ENCODE results near the gene MRFAP1L1. TPM values are rescaled to one million over a fixed set of nuclear protein-coding genes. Genes with fewer than 3 reads are reported as not detected.

MRFAP1L1 gene
- total and polyA plus RNA-seq, 7 donors: 40.7 to 82.8 (median 53.5) TPM

GRCh38 chr4:6742507-6742906 lies 32.8 kb upstream of the MRFAP1L1 start:
- H3K9me3 ChIP-seq: no peaks in the 10 kb centered on the region
- no peaks in the 10 kb centered on the region for H3K27me3 ChIP-seq
- DNase-seq: no peak
- no peak overlapping the region for H3K4me3 ChIP-seq
- WGBS, 2 donors: 76 to 86% methylated on average over 2 of the region's 2 CpGs
- H3K27ac ChIP-seq: no peak overlapping the region
- no peaks in the 10 kb centered on the region for H3K36me3 ChIP-seq
- no peak for TF ChIP-seq POLR2A (IDR thresholded peaks at IDR 0.05)
- TF ChIP-seq POLR2AphosphoS5 (IDR thresholded peaks at IDR 0.05): no peak
- TF ChIP-seq, protein P1, sequence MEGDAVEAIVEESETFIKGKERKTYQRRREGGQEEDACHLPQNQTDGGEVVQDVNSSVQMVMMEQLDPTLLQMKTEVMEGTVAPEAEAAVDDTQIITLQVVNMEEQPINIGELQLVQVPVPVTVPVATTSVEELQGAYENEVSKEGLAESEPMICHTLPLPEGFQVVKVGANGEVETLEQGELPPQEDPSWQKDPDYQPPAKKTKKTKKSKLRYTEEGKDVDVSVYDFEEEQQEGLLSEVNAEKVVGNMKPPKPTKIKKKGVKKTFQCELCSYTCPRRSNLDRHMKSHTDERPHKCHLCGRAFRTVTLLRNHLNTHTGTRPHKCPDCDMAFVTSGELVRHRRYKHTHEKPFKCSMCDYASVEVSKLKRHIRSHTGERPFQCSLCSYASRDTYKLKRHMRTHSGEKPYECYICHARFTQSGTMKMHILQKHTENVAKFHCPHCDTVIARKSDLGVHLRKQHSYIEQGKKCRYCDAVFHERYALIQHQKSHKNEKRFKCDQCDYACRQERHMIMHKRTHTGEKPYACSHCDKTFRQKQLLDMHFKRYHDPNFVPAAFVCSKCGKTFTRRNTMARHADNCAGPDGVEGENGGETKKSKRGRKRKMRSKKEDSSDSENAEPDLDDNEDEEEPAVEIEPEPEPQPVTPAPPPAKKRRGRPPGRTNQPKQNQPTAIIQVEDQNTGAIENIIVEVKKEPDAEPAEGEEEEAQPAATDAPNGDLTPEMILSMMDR (IDR thresholded peaks at IDR 0.05): no peak
- intact Hi-C loops (cut with DNase I): no loop called here
- H3K4me1 ChIP-seq: peaks cover 0 to 8% (median 0%) of the 10 kb centered on the region in 4 donors

DNA sequence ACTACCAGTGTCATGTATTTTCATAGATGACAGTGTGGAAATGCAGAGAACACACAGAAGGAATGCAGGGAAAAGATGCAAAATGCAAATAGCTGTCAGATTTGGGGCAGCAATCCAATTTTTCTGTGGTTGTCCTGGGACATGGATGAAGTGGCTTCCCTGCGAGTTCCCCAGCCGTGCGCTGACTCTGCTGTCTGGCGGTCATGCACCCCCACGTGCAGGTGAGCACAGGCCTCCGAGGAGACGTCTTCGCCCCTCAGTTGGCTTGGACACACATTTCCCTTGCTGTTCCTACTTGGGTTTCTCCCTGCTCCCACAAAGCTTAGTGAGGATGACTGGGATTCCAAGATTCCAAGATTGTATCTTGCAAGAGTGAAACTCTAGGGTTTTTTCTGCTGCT lies 30.7 kb upstream of the MRFAP1L1 start:
- Histone ChIP-seq H3K36me3 (no peaks in the 10 kb centered on the region), H3K4me3 (no peak overlapping the region), H3K4me1 (no peaks in the 10 kb centered on the region), H3K27me3 (no peaks in the 10 kb centered on the region), H3K27ac (no peak overlapping the region), H3K9me3 (no peaks in the 10 kb centered on the region)
- TF ChIP-seq POLR2AphosphoS5 (IDR thresholded peaks at IDR 0.05) (no peak), POLR2A (IDR thresholded peaks at IDR 0.05) (no peak), EP300 (IDR thresholded peaks at IDR 0.05) (no peak)
- TF ChIP-seq, protein P1 (IDR thresholded peaks at IDR 0.05): no peak
- WGBS, 2 donors: 94 to 97% methylated on average over 8 of the region's 8 CpGs
- intact Hi-C loops (cut with DNase I): no loop called here
- no peak for DNase-seq

- intact Hi-C loops (cut with DNase I): no loop called here
Observed at GRCh38 chr4:6739920-6740319, 30.3 kb upstream of the MRFAP1L1 start.

GRCh38 chr4:6734165-6734786 lies 24.6 kb upstream of the MRFAP1L1 start:
- no peaks in the 10 kb centered on the region for H3K9me3 ChIP-seq
- no peaks in the 10 kb centered on the region for H3K27me3 ChIP-seq
- no peak overlapping the region for H3K27ac ChIP-seq
- WGBS, 2 donors: 87 to 90% methylated on average over 16 of the region's 16 CpGs
- TF ChIP-seq EP300 (IDR thresholded peaks at IDR 0.05): no peak
- no peak for TF ChIP-seq POLR2A (IDR thresholded peaks at IDR 0.05)
- no peak for TF ChIP-seq POLR2AphosphoS5 (IDR thresholded peaks at IDR 0.05)
- TF ChIP-seq, protein P1 (IDR thresholded peaks at IDR 0.05): no peak
- intact Hi-C loops (cut with DNase I): no loop called here
- peaks cover 0 to 11% (median 10%) of the 10 kb centered on the region in 4 donors for H3K4me1 ChIP-seq
- no peak for DNase-seq
- no peaks in the 10 kb centered on the region for H3K36me3 ChIP-seq
- no peak overlapping the region for H3K4me3 ChIP-seq

More at GRCh38 chr4:6739920-6740319, 30.3 kb upstream of the MRFAP1L1 start:
- Histone ChIP-seq H3K36me3 (no peaks in the 10 kb centered on the region), H3K4me1 (no peaks in the 10 kb centered on the region), H3K9me3 (no peaks in the 10 kb centered on the region), H3K27ac (no peak overlapping the region), H3K27me3 (no peaks in the 10 kb centered on the region), H3K4me3 (no peak overlapping the region)
- no peak for DNase-seq
- no peak for TF ChIP-seq EP300 (IDR thresholded peaks at IDR 0.05)
- TF ChIP-seq, protein P1 (IDR thresholded peaks at IDR 0.05): no peak
- 93 to 94% methylated on average over 4 of the region's 4 CpGs for WGBS, 2 donors

Data from sigmoid colon (tissue), 7 donors.